HEK293 (cell line): ENCODE measurements around the gene GAK.

ENCODE experiments used
- CTCF ChIA-PET: fragments of 350-600 bp; formaldehyde crosslinking; extraction: SDS; loops from one replicate; lab custom pipeline; 2021; ENCODE audit warnings: antibody characterized with exemption; lab: Yijun Ruan, JAX
- POLR2A ChIA-PET: fragments of 300-600 bp; formaldehyde crosslinking; extraction: SDS; loops from one replicate; lab custom pipeline; 2020; ENCODE audit warnings: antibody characterized with exemption, inconsistent platforms; lab: Yijun Ruan, JAX
- H3K27ac ChIP-seq: fragments of 200-500 bp; sonication (Bioruptor generic); 2 replicates; pipeline ENCODE4 v1.5.1; 2014; ENCODE audit warnings: low read depth, low read length, control low read depth, inconsistent platforms; ENCODE audit errors: extremely low read depth
- H3K36me3 ChIP-seq, 2 experiments: fragments of 200-500 bp in 1 of 2; sonication (Bioruptor generic) in 1 of 2; 1 replicate in 1 of 2; 2 replicates in 1 of 2; pipeline ENCODE4 v1.5.1; 2014 to 2017; ENCODE audit warnings: inconsistent platforms in 2 of 2, low read length in 2 of 2; ENCODE audit not compliant: control insufficient read depth in 2 of 2, insufficient read depth in 1 of 2
- H3K4me1 ChIP-seq: fragments of 200-500 bp; sonication (Bioruptor generic); 2 replicates; pipeline ENCODE4 v1.5.1; 2014; ENCODE audit warnings: mild to moderate bottlenecking, low read length, inconsistent platforms; ENCODE audit not compliant: control insufficient read depth, insufficient read depth
- H3K4me3 ChIP-seq: 2 replicates; pipeline ENCODE4 v1.5.1; 2011; ENCODE audit warnings: low read depth, mild to moderate bottlenecking, control low read depth, low read length, moderate library complexity
- H3K9me3 ChIP-seq: fragments of 200-500 bp; sonication (Bioruptor generic); 2 replicates; pipeline ENCODE4 v1.5.1; 2014; ENCODE audit warnings: low read depth, low read length, inconsistent platforms; ENCODE audit not compliant: control insufficient read depth, insufficient read depth
- EGR2 ChIP-seq: fragments of 450-650 bp; formaldehyde crosslinking; IDR thresholded peaks from 2 replicates; pipeline ENCODE4 v1.5.1; 2016; ENCODE audit warnings: low read depth, missing biosample characterization, missing genetic modification characterization
- FEZF1 ChIP-seq: fragments of 450-650 bp; formaldehyde crosslinking; IDR thresholded peaks from 2 replicates; pipeline ENCODE4 v1.5.1; 2016; ENCODE audit warnings: missing biosample characterization, missing genetic modification characterization
- GLIS1 ChIP-seq: fragments of 450-650 bp; formaldehyde crosslinking; IDR thresholded peaks from 2 replicates; pipeline ENCODE4 v1.5.1; 2016; ENCODE audit warnings: missing biosample characterization, missing genetic modification characterization
- HOXC10 ChIP-seq: sonication (generic); formaldehyde crosslinking; IDR thresholded peaks from 2 replicates; pipeline ENCODE4 v1.8.1; 2023; ENCODE audit warnings: mild to moderate bottlenecking, missing genetic modification reagents
- KLF16 ChIP-seq: fragments of 450-650 bp; formaldehyde crosslinking; IDR thresholded peaks from 2 replicates; pipeline ENCODE4 v1.5.1; 2017; ENCODE audit warnings: missing biosample characterization, missing genetic modification characterization
- MYNN ChIP-seq: fragments of 450-650 bp; formaldehyde crosslinking; IDR thresholded peaks from 2 replicates; pipeline ENCODE4 v1.5.1; 2016; ENCODE audit warnings: missing biosample characterization, missing genetic modification characterization, borderline replicate concordance
- PRDM1 ChIP-seq: fragments of 450-650 bp; formaldehyde crosslinking; IDR thresholded peaks from 2 replicates; pipeline ENCODE4; 2016; ENCODE audit warnings: missing biosample characterization, missing genetic modification characterization
- ZBTB17 ChIP-seq: fragments of 450-650 bp; formaldehyde crosslinking; IDR thresholded peaks from 2 replicates; pipeline ENCODE4 v1.5.1; 2016; ENCODE audit warnings: missing biosample characterization, missing genetic modification characterization
- ZFHX2 ChIP-seq: fragments of 450-650 bp; formaldehyde crosslinking; conservative IDR thresholded peaks from 2 replicates; pipeline ENCODE4 v1.5.1; 2016; ENCODE audit warnings: missing biosample characterization, missing genetic modification characterization
- ZFP3 ChIP-seq: fragments of 450-650 bp; formaldehyde crosslinking; IDR thresholded peaks from 2 replicates; pipeline ENCODE4 v1.5.1; 2016; ENCODE audit warnings: low read depth, missing biosample characterization, missing genetic modification characterization
- ZNF114 ChIP-seq: fragments of 450-650 bp; formaldehyde crosslinking; IDR thresholded peaks from 2 replicates; pipeline ENCODE4 v1.5.0; 2017; ENCODE audit warnings: missing biosample characterization, missing genetic modification characterization
- ZNF155 ChIP-seq: fragments of 450-650 bp; formaldehyde crosslinking; IDR thresholded peaks from 2 replicates; pipeline ENCODE4 v1.5.1; 2016; ENCODE audit warnings: missing biosample characterization, missing genetic modification characterization
- ZNF184 ChIP-seq: fragments of 450-650 bp; IDR thresholded peaks from 2 replicates; pipeline ENCODE4 v1.5.1; 2018; ENCODE audit warnings: missing biosample characterization, mild to moderate bottlenecking, missing genetic modification characterization
- ZNF404 ChIP-seq: fragments of 450-650 bp; formaldehyde crosslinking; IDR thresholded peaks from 2 replicates; pipeline ENCODE4 v1.5.1; 2017; ENCODE audit warnings: missing biosample characterization, missing genetic modification characterization
- ZNF707 ChIP-seq: fragments of 450-650 bp; formaldehyde crosslinking; IDR thresholded peaks from 2 replicates; pipeline ENCODE4 v1.5.1; 2016; ENCODE audit warnings: missing biosample characterization, missing genetic modification characterization
- ZNF785 ChIP-seq: fragments of 450-650 bp; formaldehyde crosslinking; IDR thresholded peaks from 2 replicates; pipeline ENCODE4 v1.5.1; 2016; ENCODE audit warnings: missing biosample characterization, missing genetic modification characterization
- TF ChIP-seq, protein P1 (sequence below): fragments of 450-650 bp; formaldehyde crosslinking; IDR thresholded peaks from 2 replicates; pipeline ENCODE4 v1.5.1; 2016; ENCODE audit warnings: missing biosample characterization, missing genetic modification characterization
- TF ChIP-seq, protein P2 (sequence below): fragments of 450-650 bp; formaldehyde crosslinking; IDR thresholded peaks from 2 replicates; pipeline ENCODE4 v1.5.1; 2016; ENCODE audit warnings: missing biosample characterization, missing genetic modification characterization
- TF ChIP-seq, protein P3 (sequence below): fragments of 450-650 bp; formaldehyde crosslinking; IDR thresholded peaks from 2 replicates; pipeline ENCODE4 v1.5.1; 2017; ENCODE audit warnings: missing biosample characterization, missing genetic modification characterization

GAK gene

DNA sequence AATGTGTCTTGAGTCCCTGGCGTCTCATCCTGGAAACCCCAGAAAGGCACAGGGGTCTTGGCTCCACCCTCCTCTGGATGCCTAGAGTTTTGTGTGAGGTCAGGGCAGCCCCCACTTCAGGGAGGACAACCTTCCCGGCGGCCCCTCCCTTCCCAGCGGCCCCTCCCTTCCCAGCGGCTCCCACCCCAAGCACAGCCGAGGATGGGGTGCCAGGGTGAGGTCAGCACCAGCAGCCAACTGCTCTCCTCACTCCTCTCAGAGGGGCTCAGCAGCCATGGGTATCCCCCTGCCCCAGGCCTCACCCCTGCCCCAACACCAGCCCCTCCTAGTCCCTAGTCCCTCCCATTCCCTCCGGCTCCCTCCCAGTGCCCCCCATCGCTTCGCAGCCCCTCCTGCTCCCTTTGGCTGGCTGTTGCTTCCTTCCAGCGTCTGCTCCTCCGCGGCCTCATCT is 23.8 kb upstream of the GAK start:
- Histone ChIP-seq H3K36me3 (peaks cover 0 to 40% of the 10 kb centered on the region in 2 experiments; a peak in 1 of 3 replicates), H3K4me1 (no peaks in the 10 kb centered on the region), H3K4me3 (no peak overlapping the region), H3K9me3 (no peaks in the 10 kb centered on the region), H3K27ac (no peak overlapping the region)
- ChIA-PET CTCF (no interaction called here), POLR2A (no interaction called here)
- TF ChIP-seq ZNF184 (no peak), HOXC10 (CRISPR knock-in tag) (no peak)

DNA sequence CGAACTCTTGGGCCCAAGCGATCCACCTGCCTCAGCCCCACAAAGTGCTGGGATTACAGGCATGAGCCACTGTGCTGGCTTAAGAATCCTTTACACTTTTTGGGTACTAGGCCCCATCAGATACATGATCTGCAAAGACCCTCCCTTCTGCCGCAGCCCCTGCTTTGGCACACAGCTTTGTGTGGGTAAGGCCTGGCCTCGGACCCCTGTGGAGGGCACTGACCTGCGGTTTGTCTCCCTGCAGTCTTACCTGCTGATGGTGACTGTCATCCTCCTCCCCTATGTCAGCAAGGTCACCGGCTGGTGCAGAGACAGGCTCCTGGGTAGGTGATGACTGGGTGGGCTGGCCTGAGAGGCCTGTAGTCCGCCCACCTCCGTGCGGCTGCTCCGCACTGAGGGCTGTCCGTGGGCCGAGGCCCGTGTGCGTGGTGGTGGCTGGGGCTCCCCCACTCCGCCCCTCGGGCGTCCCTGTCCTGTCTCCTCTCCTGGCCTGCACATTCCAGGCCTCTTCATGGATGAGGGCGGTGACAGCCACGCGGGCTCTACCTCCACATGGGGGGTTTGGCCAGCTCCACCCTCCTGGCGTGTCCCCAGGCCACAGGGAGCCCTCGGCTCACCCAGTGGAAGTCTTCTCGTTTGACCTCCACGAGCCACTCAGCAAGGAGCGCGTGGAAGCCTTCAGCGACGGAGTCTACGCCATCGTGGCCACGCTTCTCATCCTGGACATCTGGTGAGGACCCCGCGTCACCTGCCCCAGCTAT is 23.2 kb upstream of the GAK start:
- no peak overlapping the region for H3K4me3 ChIP-seq
- TF ChIP-seq, protein P1, sequence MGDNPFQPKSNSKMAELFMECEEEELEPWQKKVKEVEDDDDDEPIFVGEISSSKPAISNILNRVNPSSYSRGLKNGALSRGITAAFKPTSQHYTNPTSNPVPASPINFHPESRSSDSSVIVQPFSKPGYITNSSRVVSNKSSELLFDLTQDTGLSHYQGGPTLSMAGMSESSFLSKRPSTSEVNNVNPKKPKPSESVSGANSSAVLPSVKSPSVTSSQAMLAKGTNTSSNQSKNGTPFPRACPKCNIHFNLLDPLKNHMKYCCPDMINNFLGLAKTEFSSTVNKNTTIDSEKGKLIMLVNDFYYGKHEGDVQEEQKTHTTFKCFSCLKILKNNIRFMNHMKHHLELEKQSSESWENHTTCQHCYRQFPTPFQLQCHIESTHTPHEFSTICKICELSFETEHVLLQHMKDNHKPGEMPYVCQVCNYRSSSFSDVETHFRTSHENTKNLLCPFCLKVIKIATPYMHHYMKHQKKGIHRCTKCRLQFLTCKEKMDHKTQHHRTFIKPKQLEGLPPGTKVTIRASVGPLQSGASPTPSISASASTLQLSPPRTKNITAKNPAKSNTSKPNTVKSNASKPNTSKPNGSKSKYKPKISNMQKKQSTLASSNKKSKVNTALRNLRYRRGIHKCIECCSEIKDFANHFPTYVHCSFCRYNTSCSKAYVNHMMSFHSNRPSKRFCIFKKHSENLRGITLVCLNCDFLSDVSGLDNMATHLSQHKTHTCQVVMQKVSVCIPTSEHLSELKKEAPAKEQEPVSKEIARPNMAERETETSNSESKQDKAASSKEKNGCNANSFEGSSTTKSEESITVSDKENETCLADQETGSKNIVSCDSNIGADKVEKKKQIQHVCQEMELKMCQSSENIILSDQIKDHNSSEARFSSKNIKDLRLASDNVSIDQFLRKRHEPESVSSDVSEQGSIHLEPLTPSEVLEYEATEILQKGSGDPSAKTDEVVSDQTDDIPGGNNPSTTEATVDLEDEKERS (tag by site-specific recombination): no peak
- TF ChIP-seq EGR2 (tag by site-specific recombination) (0 out of 2 replicates have a peak, but pooled peaks have one; percentile 14), ZFHX2 (peak; percentile 28; the same call in 1 of the 2 replicates)
- TF ChIP-seq, protein P2, sequence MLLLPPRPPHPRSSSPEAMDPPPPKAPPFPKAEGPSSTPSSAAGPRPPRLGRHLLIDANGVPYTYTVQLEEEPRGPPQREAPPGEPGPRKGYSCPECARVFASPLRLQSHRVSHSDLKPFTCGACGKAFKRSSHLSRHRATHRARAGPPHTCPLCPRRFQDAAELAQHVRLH (tag by site-specific recombination): no peak
- H3K9me3 ChIP-seq: no peaks in the 10 kb centered on the region
- no peaks in the 10 kb centered on the region for H3K4me1 ChIP-seq
- H3K27ac ChIP-seq: no peak overlapping the region
- CTCF ChIA-PET: no interaction called here
- peaks cover 0 to 34% of the 10 kb centered on the region in 2 experiments; a peak in 1 of 3 replicates for H3K36me3 ChIP-seq
- POLR2A ChIA-PET: no interaction called here

DNA sequence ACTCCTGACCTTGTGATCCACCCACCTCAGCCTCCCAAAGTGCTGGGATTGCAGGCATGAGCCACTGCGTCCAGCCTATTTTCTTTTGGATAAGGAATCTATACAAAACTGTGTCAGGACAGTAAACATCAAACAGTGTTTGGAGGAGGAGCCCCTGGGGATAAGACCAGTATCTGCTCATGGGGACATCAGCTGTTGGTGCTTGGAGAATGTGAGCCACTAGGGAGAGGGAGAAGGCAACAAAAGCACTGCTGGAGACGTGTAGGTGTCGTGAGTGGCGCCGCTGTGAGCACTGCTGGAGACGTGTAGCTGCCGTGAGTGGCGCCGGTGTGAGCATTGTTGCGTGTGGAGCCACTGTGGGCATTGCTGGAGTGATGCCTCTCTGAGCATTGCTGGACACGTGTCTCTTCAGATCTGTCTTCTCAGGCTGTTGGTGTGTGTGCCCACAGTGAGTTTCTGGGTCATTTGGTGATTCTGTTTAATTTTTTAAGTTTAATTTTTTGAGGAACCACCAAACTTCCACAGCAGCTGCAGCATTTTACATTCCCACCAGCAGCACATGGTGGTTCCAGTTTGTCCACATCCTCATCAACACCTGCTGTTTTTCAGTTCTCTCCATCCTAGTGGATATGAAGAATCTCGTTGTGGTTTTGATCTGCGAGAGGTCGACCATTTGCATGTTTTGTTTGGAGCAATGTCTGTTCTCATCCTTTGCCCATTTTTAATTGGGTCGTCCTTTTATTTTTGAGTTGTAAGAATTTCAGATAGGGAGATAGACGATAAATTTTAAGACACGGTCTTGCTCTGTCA is 22.3 kb upstream of the GAK start:
- no peaks in the 10 kb centered on the region for H3K4me1 ChIP-seq
- H3K4me3 ChIP-seq: no peak overlapping the region
- POLR2A ChIA-PET: no interaction called here
- H3K36me3 ChIP-seq: peaks cover 0 to 26% of the 10 kb centered on the region in 2 experiments; a peak in 1 of 3 replicates
- TF ChIP-seq ZNF404 (tag by site-specific recombination) (no peak), ZNF114 (tag by site-specific recombination) (no peak), ZFP3 (tag by site-specific recombination) (no peak), ZNF155 (tag by site-specific recombination) (no peak), KLF16 (no peak), MYNN (tag by site-specific recombination) (no peak)
- no peak overlapping the region for H3K27ac ChIP-seq
- H3K9me3 ChIP-seq: no peaks in the 10 kb centered on the region
- CTCF ChIA-PET: no interaction called here

DNA sequence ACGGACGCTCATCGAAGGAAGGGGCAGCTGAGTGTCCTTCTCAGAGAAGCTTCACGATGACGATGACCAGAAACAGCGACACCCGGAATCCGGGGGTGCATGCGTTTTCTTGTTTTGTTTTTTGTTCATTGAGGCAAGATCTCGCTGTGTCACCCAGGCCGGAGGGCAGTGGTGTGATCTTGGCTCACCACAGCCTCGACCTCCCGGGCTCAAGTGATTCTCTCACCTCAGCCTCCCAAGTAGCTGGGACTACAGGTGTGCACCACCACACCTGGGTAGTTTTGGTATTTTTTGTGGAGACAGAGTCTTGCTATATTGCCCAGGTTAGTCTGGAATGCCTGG is 21.4 kb upstream of the GAK start:
- no peaks in the 10 kb centered on the region for H3K9me3 ChIP-seq
- H3K4me3 ChIP-seq: no peak overlapping the region
- no peaks in the 10 kb centered on the region for H3K4me1 ChIP-seq
- ChIA-PET CTCF (interaction anchor here (0.6 kb wide), 1 partner anchor 12 kb away, joined by 3 read pairs; no protein-coding TSS in a partner anchor), POLR2A (no interaction called here)
- H3K36me3 ChIP-seq: peaks cover 0 to 19% of the 10 kb centered on the region in 2 experiments; a peak in 1 of 3 replicates
- H3K27ac ChIP-seq: no peak overlapping the region
- TF ChIP-seq ZNF785 (no peak), PRDM1 (no peak), ZBTB17 (tag by site-specific recombination) (no peak), FEZF1 (tag by site-specific recombination) (no peak), GLIS1 (no peak), ZNF707 (tag by site-specific recombination) (no peak)
- TF ChIP-seq, protein P3, sequence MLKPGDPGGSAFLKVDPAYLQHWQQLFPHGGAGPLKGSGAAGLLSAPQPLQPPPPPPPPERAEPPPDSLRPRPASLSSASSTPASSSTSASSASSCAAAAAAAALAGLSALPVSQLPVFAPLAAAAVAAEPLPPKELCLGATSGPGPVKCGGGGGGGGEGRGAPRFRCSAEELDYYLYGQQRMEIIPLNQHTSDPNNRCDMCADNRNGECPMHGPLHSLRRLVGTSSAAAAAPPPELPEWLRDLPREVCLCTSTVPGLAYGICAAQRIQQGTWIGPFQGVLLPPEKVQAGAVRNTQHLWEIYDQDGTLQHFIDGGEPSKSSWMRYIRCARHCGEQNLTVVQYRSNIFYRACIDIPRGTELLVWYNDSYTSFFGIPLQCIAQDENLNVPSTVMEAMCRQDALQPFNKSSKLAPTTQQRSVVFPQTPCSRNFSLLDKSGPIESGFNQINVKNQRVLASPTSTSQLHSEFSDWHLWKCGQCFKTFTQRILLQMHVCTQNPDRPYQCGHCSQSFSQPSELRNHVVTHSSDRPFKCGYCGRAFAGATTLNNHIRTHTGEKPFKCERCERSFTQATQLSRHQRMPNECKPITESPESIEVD: no peak
- TF ChIP-seq, all 188 proteins: peak for 0
